GM23248 (cell line): ENCODE measurements around the gene MAP3K13. TPM values are rescaled to one million over a fixed set of nuclear protein-coding genes. Genes with fewer than 3 reads are reported as not detected.

Experiments used
- DNase-seq: peaks from one replicate; pipeline ENCODE4 v3.0.0-alpha.2; 2015
- H2AFZ ChIP-seq: fragments of 200-600 bp; sonication (generic); 2 replicates; pipeline ENCODE4 v1.6.1; 2016; ENCODE audit warnings: antibody characterized with exemption
- H3F3A ChIP-seq: fragments of 200-600 bp; sonication (generic); 2 replicates; pipeline ENCODE4 v1.6.1; 2016; ENCODE audit warnings: mild to moderate bottlenecking, antibody characterized with exemption, mixed run types; ENCODE audit not compliant: insufficient read depth
- H3K27ac ChIP-seq: fragments of 200-600 bp; sonication (generic); 2 replicates; pipeline ENCODE4 v1.5.1; 2016; ENCODE audit warnings: mild to moderate bottlenecking
- H3K27me3 ChIP-seq: fragments of 200-600 bp; sonication (generic); replicated peaks from 2 replicates; pipeline ENCODE4 v1.6.1; 2016; ENCODE audit warnings: mild to moderate bottlenecking; ENCODE audit not compliant: insufficient read depth
- H3K36me3 ChIP-seq: fragments of 200-600 bp; sonication (generic); 2 replicates; pipeline ENCODE4 v1.6.1; 2016; ENCODE audit warnings: low read depth, mild to moderate bottlenecking
- H3K4me1 ChIP-seq: fragments of 200-600 bp; sonication (generic); 2 replicates; pipeline ENCODE4 v1.6.1; 2016; ENCODE audit warnings: mild to moderate bottlenecking; ENCODE audit not compliant: insufficient read depth
- H3K4me2 ChIP-seq: fragments of 200-600 bp; sonication (generic); one replicate; pipeline ENCODE4 v1.6.1; 2016; ENCODE audit warnings: mild to moderate bottlenecking; ENCODE audit not compliant: unreplicated experiment
- H3K4me3 ChIP-seq: fragments of 200-600 bp; sonication (generic); 2 replicates; pipeline ENCODE4 v1.5.1; 2016; ENCODE audit warnings: mild to moderate bottlenecking
- H3K79me2 ChIP-seq: fragments of 200-600 bp; sonication (generic); 2 replicates; pipeline ENCODE4 v1.6.1; 2016; ENCODE audit warnings: mild to moderate bottlenecking; ENCODE audit not compliant: insufficient read depth
- H3K9ac ChIP-seq: fragments of 200-600 bp; sonication (generic); 2 replicates; pipeline ENCODE4 v1.6.1; 2016; ENCODE audit warnings: mild to moderate bottlenecking
- H3K9me2 ChIP-seq: fragments of 200-600 bp; sonication (generic); 2 replicates; pipeline ENCODE4 v1.6.1; 2016; ENCODE audit warnings: mixed run types, mild to moderate bottlenecking, moderate library complexity; ENCODE audit not compliant: insufficient read depth
- H3K9me3 ChIP-seq: fragments of 200-600 bp; sonication (generic); one replicate; pipeline ENCODE4 v1.6.1; 2017; ENCODE audit warnings: low read depth
- H4K20me1 ChIP-seq: fragments of 200-600 bp; sonication (generic); 2 replicates; pipeline ENCODE4 v1.6.0; 2016; ENCODE audit not compliant: insufficient read depth
- EZH2 ChIP-seq: fragments of 200-600 bp; sonication (generic); IDR thresholded peaks from 2 replicates; pipeline ENCODE4 v1.6.1; 2018; ENCODE audit warnings: antibody characterized with exemption, mild to moderate bottlenecking; ENCODE audit not compliant: insufficient read depth, poor library complexity, severe bottlenecking
- EZH2phosphoT487 ChIP-seq: fragments of 200-600 bp; sonication (generic); IDR thresholded peaks from 2 replicates; pipeline ENCODE4 v1.6.1; 2018; ENCODE audit warnings: antibody characterized with exemption, moderate library complexity, mild to moderate bottlenecking, low read depth; ENCODE audit not compliant: insufficient read depth
- WGBS, 2 experiments: methylation state at CpG; one replicate each; pipeline ENCODE4 v1.1.6; 2015 to 2017; ENCODE audit warnings: low lambda C conversion rate in 2 of 2, low coverage in 1 of 2; ENCODE audit errors: missing lambda C conversion rate in 2 of 2; 5-methylcytosine and 5-hydroxymethylcytosine counted together
- in situ Hi-C: fragments of 300-500 bp; cut with MboI; formaldehyde crosslinking; loops from 2 replicates; pipeline ENCODE4 v1.15.0; 2020
- polyA plus RNA-seq: library from polyadenylated mRNA; unstranded; fragments of >200 nt; fragmentation: Nextera tagmentation; extraction: Ambion mirVana; gene quantifications from 2 replicates; pipeline ENCODE4 v1.2.1, GENCODE V29; 2016
- total RNA-seq: library from RNA; depleted of rRNA; stranded (reverse); fragments of >200 nt; shearing (Covaris generic); gene quantifications from 2 replicates; pipeline ENCODE4 v1.2.3, GENCODE V29; 2014

Gene MAP3K13
- total and polyA plus RNA-seq, 2 experiments from 2014 or later: 14.8 to 52.5 TPM

- no peaks in the 10 kb centered on the region for H4K20me1 ChIP-seq
- in situ Hi-C loops: no loop called here
Measured at GRCh38 chr3:185325946-185326791, 36.8 kb upstream of the MAP3K13 start.

GRCh38 chr3:185327062-185327461 is 35.9 kb upstream of the MAP3K13 start:
- H3K9me2 ChIP-seq: no peaks in the 10 kb centered on the region
- no peak for TF ChIP-seq EZH2phosphoT487
- TF ChIP-seq EZH2: no peak
- in situ Hi-C loops: no loop called here
- H3K36me3 ChIP-seq: no peaks in the 10 kb centered on the region
- H2AFZ ChIP-seq: no peak overlapping the region
- H3K79me2 ChIP-seq: no peaks in the 10 kb centered on the region
- peaks cover under 1% of the 10 kb centered on the region; the same call in 1 of the 2 replicates for H3F3A ChIP-seq
- no peaks in the 10 kb centered on the region for H3K4me1 ChIP-seq
- DNase-seq: no peak
- H3K9ac ChIP-seq: no peak overlapping the region
- no peak overlapping the region for H3K4me2 ChIP-seq
- H3K4me3 ChIP-seq: no peak overlapping the region
- no peaks in the 10 kb centered on the region for H3K9me3 ChIP-seq
- no peaks in the 10 kb centered on the region for H4K20me1 ChIP-seq
- H3K27ac ChIP-seq: no peak overlapping the region
- no peaks in the 10 kb centered on the region for H3K27me3 ChIP-seq
- 59 to 63% methylated on average over 6 of the region's 6 CpGs for WGBS, 2 experiments

More at GRCh38 chr3:185325946-185326791, 36.8 kb upstream of the MAP3K13 start:
- H2AFZ ChIP-seq: no peak overlapping the region
- no peak for DNase-seq
- no peak overlapping the region for H3K9ac ChIP-seq
- no peaks in the 10 kb centered on the region for H3F3A ChIP-seq
- no peaks in the 10 kb centered on the region for H3K9me3 ChIP-seq
- 83 to 89% methylated on average over 8 of the region's 8 CpGs for WGBS, 2 experiments
- no peaks in the 10 kb centered on the region for H3K4me1 ChIP-seq
- H3K9me2 ChIP-seq: no peaks in the 10 kb centered on the region
- H3K27ac ChIP-seq: no peak overlapping the region
- H3K4me2 ChIP-seq: no peak overlapping the region
- TF ChIP-seq EZH2 (no peak), EZH2phosphoT487 (no peak)
- no peaks in the 10 kb centered on the region for H3K79me2 ChIP-seq
- H3K36me3 ChIP-seq: no peaks in the 10 kb centered on the region
- no peaks in the 10 kb centered on the region for H3K27me3 ChIP-seq
- no peak overlapping the region for H3K4me3 ChIP-seq

DNA sequence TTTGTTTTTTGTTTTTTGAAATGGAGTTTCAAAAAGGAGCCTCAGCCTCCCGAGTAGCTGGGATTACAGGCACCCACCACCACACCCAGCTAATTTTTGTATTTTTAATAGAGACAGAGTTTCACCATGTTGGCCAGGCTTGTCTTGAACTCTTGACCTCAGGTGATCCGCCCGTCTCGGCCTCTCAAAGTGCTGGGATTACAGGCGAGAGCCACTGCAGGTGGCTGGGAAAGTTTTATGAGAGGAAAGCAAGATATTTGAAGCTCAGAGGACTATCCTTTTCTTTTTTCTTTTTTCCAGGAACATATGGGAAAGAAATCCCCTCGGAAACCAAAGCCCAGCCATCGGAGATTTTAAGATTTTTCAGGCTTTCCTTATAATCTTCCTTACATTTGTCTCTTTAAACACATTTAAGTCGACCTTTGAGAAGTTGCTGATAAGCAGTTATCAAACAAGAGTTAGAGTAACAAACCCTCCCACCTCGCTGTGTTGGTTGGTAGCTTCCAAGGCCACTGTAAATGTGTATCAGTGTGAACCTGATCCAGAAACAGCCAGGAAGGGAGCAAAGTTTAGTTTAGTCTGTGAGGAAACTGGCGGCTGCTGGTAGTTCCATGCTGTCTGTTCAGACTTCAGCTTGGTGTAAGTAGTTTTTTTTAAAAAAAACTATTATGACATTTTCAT is 34.5 kb upstream of the MAP3K13 start:
- WGBS, 2 experiments: 91% methylated on average over 10 of the region's 10 CpGs
- no peak overlapping the region for H3K4me2 ChIP-seq
- H3K27ac ChIP-seq: no peak overlapping the region
- no peak for TF ChIP-seq EZH2phosphoT487
- no peak for TF ChIP-seq EZH2
- H3K27me3 ChIP-seq: no peaks in the 10 kb centered on the region
- DNase-seq: no peak
- in situ Hi-C loops: no loop called here
- no peaks in the 10 kb centered on the region for H3K79me2 ChIP-seq
- H3F3A ChIP-seq: peaks cover 9% of the 10 kb centered on the region
- H3K9me3 ChIP-seq: no peaks in the 10 kb centered on the region
- H2AFZ ChIP-seq: no peak overlapping the region
- no peaks in the 10 kb centered on the region for H4K20me1 ChIP-seq
- H3K36me3 ChIP-seq: no peaks in the 10 kb centered on the region
- peaks cover 2% of the 10 kb centered on the region; the same call in 1 of the 2 replicates for H3K9me2 ChIP-seq
- no peaks in the 10 kb centered on the region for H3K4me1 ChIP-seq
- no peak overlapping the region for H3K4me3 ChIP-seq
- no peak overlapping the region for H3K9ac ChIP-seq

DNA sequence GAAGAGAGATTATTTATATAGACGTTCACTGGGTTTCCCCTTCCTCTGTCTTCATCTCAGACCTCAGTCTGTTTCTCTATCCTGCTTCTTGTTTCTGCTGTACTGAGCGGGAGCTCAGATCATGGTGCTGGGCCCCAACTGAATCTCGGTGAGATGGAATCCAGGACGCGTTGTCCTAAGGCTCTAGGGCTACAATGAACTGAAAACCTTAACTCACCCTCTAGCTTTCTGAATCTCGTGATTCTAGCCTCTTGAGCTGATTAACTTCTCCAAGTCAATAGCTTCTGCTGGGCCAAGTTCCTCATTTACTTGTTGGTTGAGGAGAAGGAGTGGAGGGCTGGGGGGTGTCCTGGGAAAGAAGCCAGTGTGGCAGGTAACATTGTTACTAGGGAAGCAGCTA is 32.7 kb upstream of the MAP3K13 start:
- H3K9ac ChIP-seq: no peak overlapping the region
- no peak for DNase-seq
- H3K36me3 ChIP-seq: no peaks in the 10 kb centered on the region
- no peaks in the 10 kb centered on the region for H3K9me3 ChIP-seq
- 67 to 70% methylated on average over 6 of the region's 6 CpGs for WGBS, 2 experiments
- no peak overlapping the region for H3K4me3 ChIP-seq
- H3K79me2 ChIP-seq: no peaks in the 10 kb centered on the region
- in situ Hi-C loops: no loop called here
- H4K20me1 ChIP-seq: no peaks in the 10 kb centered on the region
- no peak for TF ChIP-seq EZH2phosphoT487
- TF ChIP-seq EZH2: no peak
- H3K27ac ChIP-seq: no peak overlapping the region
- H3K4me2 ChIP-seq: no peak overlapping the region
- peaks cover 9% of the 10 kb centered on the region for H3F3A ChIP-seq
- peaks cover 2% of the 10 kb centered on the region; the same call in 1 of the 2 replicates for H3K9me2 ChIP-seq
- no peak overlapping the region for H2AFZ ChIP-seq
- no peaks in the 10 kb centered on the region for H3K4me1 ChIP-seq
- H3K27me3 ChIP-seq: no peaks in the 10 kb centered on the region
